Fibroblast of skin of abdomen (primary cell): ENCODE results near the gene SELENOW.
"Not testable (repeated sequence)": the region's sequence is repeated elsewhere in the genome, so short reads cannot be mapped to it uniquely, and the experiment has no call there.

Experiments used
- DNase-seq: peaks from one replicate; pipeline ENCODE4 v3.0.0-alpha.2; 2013

SELENOW gene

GRCh38 chr19:47786566-47786965, 8.1 kb downstream of the SELENOW start:
- DNase-seq, result no peak

GRCh38 chr19:47787307-47787706, 8.8 kb downstream of the SELENOW start:
- not testable (repeated sequence) for DNase-seq

GRCh38 chr19:47789811-47790210, 11.3 kb downstream of the SELENOW start:
- not testable (repeated sequence) for DNase-seq

GRCh38 chr19:47790398-47790814, 11.9 kb downstream of the SELENOW start:
- DNase-seq, result peak; percentile 63

- DNase-seq, result no peak
These were observed 14.1 kb downstream of the SELENOW start for GRCh38 chr19:47792616-47793015.

- DNase-seq, result no peak
These were observed 16.0 kb downstream of the SELENOW start for GRCh38 chr19:47794526-47794925.

- DNase-seq, result no peak
These were observed 18.3 kb downstream of the SELENOW start for GRCh38 chr19:47796785-47797184.

- no peak for DNase-seq
These were observed 19.7 kb downstream of the SELENOW start for GRCh38 chr19:47797996-47798903.

GRCh38 chr19:47798904-47799266, 20.4 kb downstream of the SELENOW start:
- no peak for DNase-seq

GRCh38 chr19:47801270-47801669, 22.8 kb downstream of the SELENOW start:
- DNase-seq, result no peak

- no peak for DNase-seq
These were observed 24.1 kb downstream of the SELENOW start for GRCh38 chr19:47802521-47803043.

- DNase-seq, result not testable (repeated sequence)
These were observed 24.6 kb downstream of the SELENOW start for GRCh38 chr19:47803148-47803547.

GRCh38 chr19:47803671-47804070, 25.2 kb downstream of the SELENOW start:
- not testable (repeated sequence) for DNase-seq

- DNase-seq, result not testable (repeated sequence)
These were observed 25.9 kb downstream of the SELENOW start, which contains the start of gene TPRX1 for GRCh38 chr19:47804451-47804850. Gene TPRX1 (minus strand): TSS chr19:47804551. CDS start chr19:47804539, 12 bp downstream.

- DNase-seq, result no peak
These were observed 26.8 kb downstream of the SELENOW start for GRCh38 chr19:47805313-47805712.

- DNase-seq, result no peak
These were observed 27.9 kb downstream of the SELENOW start for GRCh38 chr19:47806435-47806834.

- peak; percentile 20 for DNase-seq
These were observed 34.9 kb downstream of the SELENOW start for GRCh38 chr19:47813304-47813994.

GRCh38 chr19:47813995-47814328, 35.5 kb downstream of the SELENOW start:
- no peak for DNase-seq

GRCh38 chr19:47816270-47816669, 37.8 kb downstream of the SELENOW start:
- DNase-seq, result not testable (repeated sequence)

GRCh38 chr19:47818221-47818620, 39.7 kb downstream of the SELENOW start:
- not testable (repeated sequence) for DNase-seq

GRCh38 chr19:47819858-47820257, 41.4 kb downstream of the SELENOW start:
- DNase-seq, result no peak

- DNase-seq, result no peak
These were observed 41.9 kb downstream of the SELENOW start for GRCh38 chr19:47820410-47820809.

- no peak for DNase-seq
These were observed 43.0 kb downstream of the SELENOW start, which contains the start of gene CRX for GRCh38 chr19:47821460-47822020. Gene CRX (plus strand): TSS chr19:47821937. CDS start chr19:47834444, 12,507 bp downstream.
